Measurements from ENCODE around the gene DNAAF9. TPM values are rescaled to one million over a fixed set of nuclear protein-coding genes. Genes with fewer than 3 reads are reported as not detected.
"Not testable (repeated sequence)": the region's sequence is repeated elsewhere in the genome, so short reads cannot be mapped to it uniquely, and the experiment has no call there.

Gene DNAAF9
- total and polyA plus RNA-seq, 9 donors: 10.3 to 20.3 (median 17.5) TPM

DNA sequence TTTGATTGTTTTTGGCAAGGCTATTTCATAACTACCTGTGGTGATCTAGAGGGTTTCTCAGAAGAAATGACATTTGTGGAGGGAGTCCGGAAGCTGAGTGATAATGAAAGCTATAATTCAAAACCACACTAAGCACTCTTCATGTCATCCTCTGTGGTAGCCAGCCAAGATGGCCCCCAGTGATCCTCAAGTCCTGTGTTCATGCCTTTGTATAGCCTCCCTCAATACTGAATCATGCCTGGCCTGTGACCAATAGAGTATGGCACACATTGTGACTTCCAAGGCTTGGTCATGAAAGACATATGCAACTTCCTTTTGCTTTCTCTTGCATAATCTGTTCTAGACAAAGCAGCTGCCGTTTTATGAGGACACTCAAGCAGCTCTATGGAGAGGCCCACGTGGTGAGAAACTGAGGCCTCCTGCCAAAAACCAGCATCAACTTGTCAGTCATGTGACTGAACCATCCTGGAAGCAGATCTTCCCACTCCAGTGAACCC, 12.8 kb upstream of the DNAAF9 start:
- no peak for DNase-seq

DNA sequence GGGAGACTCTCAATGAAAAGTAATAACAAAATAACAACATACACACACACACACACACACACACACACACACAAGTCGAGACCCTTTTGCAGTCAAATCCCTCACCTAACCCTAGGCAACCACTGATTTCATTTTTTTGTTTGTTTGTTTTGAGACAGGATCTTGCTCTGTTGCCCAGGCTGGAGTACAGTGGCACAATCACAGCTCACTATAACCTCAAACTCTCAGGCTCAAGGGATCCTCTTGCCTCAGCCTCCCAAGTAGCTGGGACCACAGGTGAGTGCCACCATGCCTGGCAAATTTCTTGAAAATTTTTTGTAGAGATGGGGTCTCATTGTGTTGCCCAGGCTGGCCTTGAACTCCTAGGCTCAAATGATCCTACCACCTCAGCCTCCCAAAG, 10.7 kb upstream of the DNAAF9 start:
- intact Hi-C loops (cut with DNase I); H3K36me3 ChIP-seq; H3K9me3 ChIP-seq; H3K27me3 ChIP-seq; H3K4me1 ChIP-seq (ENCODE audit: insufficient read depth); H3K4me3 ChIP-seq; H3K27ac ChIP-seq; DNase-seq: not testable (repeated sequence)
- 71 to 77% (median 71%) methylated on average over 1 of the region's 1 CpG for WGBS, 3 donors

More for the DNA sequence above, 12.8 kb upstream of the DNAAF9 start:
- Histone ChIP-seq H3K27ac (no peak overlapping the region), H3K4me1 (ENCODE audit: insufficient read depth) (no peaks in the 10 kb centered on the region), H3K27me3 (no peaks in the 10 kb centered on the region), H3K4me3 (no peak overlapping the region), H3K9me3 (no peaks in the 10 kb centered on the region), H3K36me3 (no peaks in the 10 kb centered on the region)
- intact Hi-C loops (cut with DNase I): no loop called here
- WGBS, 3 donors: 56 to 61% (median 57%) methylated on average over 3 of the region's 3 CpGs
- TF ChIP-seq, protein P1, sequence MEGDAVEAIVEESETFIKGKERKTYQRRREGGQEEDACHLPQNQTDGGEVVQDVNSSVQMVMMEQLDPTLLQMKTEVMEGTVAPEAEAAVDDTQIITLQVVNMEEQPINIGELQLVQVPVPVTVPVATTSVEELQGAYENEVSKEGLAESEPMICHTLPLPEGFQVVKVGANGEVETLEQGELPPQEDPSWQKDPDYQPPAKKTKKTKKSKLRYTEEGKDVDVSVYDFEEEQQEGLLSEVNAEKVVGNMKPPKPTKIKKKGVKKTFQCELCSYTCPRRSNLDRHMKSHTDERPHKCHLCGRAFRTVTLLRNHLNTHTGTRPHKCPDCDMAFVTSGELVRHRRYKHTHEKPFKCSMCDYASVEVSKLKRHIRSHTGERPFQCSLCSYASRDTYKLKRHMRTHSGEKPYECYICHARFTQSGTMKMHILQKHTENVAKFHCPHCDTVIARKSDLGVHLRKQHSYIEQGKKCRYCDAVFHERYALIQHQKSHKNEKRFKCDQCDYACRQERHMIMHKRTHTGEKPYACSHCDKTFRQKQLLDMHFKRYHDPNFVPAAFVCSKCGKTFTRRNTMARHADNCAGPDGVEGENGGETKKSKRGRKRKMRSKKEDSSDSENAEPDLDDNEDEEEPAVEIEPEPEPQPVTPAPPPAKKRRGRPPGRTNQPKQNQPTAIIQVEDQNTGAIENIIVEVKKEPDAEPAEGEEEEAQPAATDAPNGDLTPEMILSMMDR (IDR thresholded peaks at IDR 0.05): no peak
- TF ChIP-seq POLR2A (IDR thresholded peaks at IDR 0.05) (no peak), EP300 (IDR thresholded peaks at IDR 0.05) (no peak)

GRCh38 chr20:3414122-3414521, 6.7 kb upstream of the DNAAF9 start:
- no peak for DNase-seq
- H3K4me3 ChIP-seq: no peak overlapping the region
- 76 to 81% (median 80%) methylated on average over 2 of the region's 2 CpGs for WGBS, 3 donors
- intact Hi-C loops (cut with DNase I): no loop called here
- H3K4me1 ChIP-seq (ENCODE audit: insufficient read depth): no peaks in the 10 kb centered on the region
- no peaks in the 10 kb centered on the region for H3K9me3 ChIP-seq
- no peaks in the 10 kb centered on the region for H3K27me3 ChIP-seq
- TF ChIP-seq, protein P1 (IDR thresholded peaks at IDR 0.05): no peak
- TF ChIP-seq POLR2A (IDR thresholded peaks at IDR 0.05) (no peak), EP300 (IDR thresholded peaks at IDR 0.05) (no peak)
- H3K36me3 ChIP-seq: no peaks in the 10 kb centered on the region
- H3K27ac ChIP-seq: no peak overlapping the region

- Histone ChIP-seq H3K4me3 (no peak overlapping the region), H3K27me3 (no peaks in the 10 kb centered on the region), H3K27ac (no peak overlapping the region), H3K4me1 (ENCODE audit: insufficient read depth) (no peaks in the 10 kb centered on the region), H3K36me3 (no peaks in the 10 kb centered on the region), H3K9me3 (no peaks in the 10 kb centered on the region)
- no peak for TF ChIP-seq EP300 (IDR thresholded peaks at IDR 0.05)
- TF ChIP-seq, protein P1 (IDR thresholded peaks at IDR 0.05): no peak
- no peak for TF ChIP-seq POLR2A (IDR thresholded peaks at IDR 0.05)
- intact Hi-C loops (cut with DNase I): no loop called here
- WGBS, 3 donors: 67 to 79% (median 68%) methylated on average over 4 of the region's 4 CpGs
- no peak for DNase-seq
Measured at GRCh38 chr20:3413393-3413889, 6.0 kb upstream of the DNAAF9 start.

- TF ChIP-seq, protein P1 (IDR thresholded peaks at IDR 0.05): no peak
- no peak for TF ChIP-seq EP300 (IDR thresholded peaks at IDR 0.05)
- TF ChIP-seq POLR2A (IDR thresholded peaks at IDR 0.05): no peak
Measured at GRCh38 chr20:3412600-3413392, 5.3 kb upstream of the DNAAF9 start.

More at GRCh38 chr20:3412600-3413392, 5.3 kb upstream of the DNAAF9 start:
- DNase-seq: no peak
- H3K4me1 ChIP-seq (ENCODE audit: insufficient read depth): no peaks in the 10 kb centered on the region
- H3K4me3 ChIP-seq: no peak overlapping the region
- 83 to 90% (median 87%) methylated on average over 11 of the region's 11 CpGs for WGBS, 3 donors
- no peaks in the 10 kb centered on the region for H3K27me3 ChIP-seq
- H3K36me3 ChIP-seq: no peaks in the 10 kb centered on the region
- intact Hi-C loops (cut with DNase I): no loop called here
- H3K27ac ChIP-seq: no peak overlapping the region
- H3K9me3 ChIP-seq: no peaks in the 10 kb centered on the region
